H9 (cell line): Measurements from ENCODE around the gene CEBPZ. TPM values are rescaled to one million over a fixed set of nuclear protein-coding genes. Genes with fewer than 3 reads are reported as not detected.

Source experiments
- DNase-seq: peaks from one replicate; pipeline ENCODE4 v3.0.0-alpha.2; 2017
- H2AFZ ChIP-seq: one replicate; pipeline ENCODE4 v1.6.1; 2013; ENCODE audit warnings: mild to moderate bottlenecking, low read length, control low read depth, moderate library complexity
- H2AK5ac ChIP-seq: 2 replicates; pipeline ENCODE4 v1.6.1; 2013; ENCODE audit warnings: low read length, control low read depth, mixed read lengths; ENCODE audit not compliant: insufficient read length
- H2BK120ac ChIP-seq: one replicate; pipeline ENCODE4 v1.6.1; 2013; ENCODE audit warnings: low read depth, mild to moderate bottlenecking, low read length, control low read depth, inconsistent platforms; ENCODE audit not compliant: poor library complexity, severe bottlenecking
- H2BK12ac ChIP-seq: 2 replicates; pipeline ENCODE4 v1.6.1; 2013; ENCODE audit warnings: low read length, control low read depth, mixed read lengths, low read depth; ENCODE audit not compliant: insufficient read length
- H2BK15ac ChIP-seq: 2 replicates; pipeline ENCODE4 v1.6.1; 2013; ENCODE audit warnings: low read depth, low read length, control low read depth
- H2BK20ac ChIP-seq: one replicate; pipeline ENCODE4 v1.6.1; 2013; ENCODE audit warnings: low read depth, mild to moderate bottlenecking, low read length, control low read depth, inconsistent platforms; ENCODE audit not compliant: poor library complexity, severe bottlenecking
- H2BK5ac ChIP-seq: 2 replicates; pipeline ENCODE4 v1.6.1; 2013; ENCODE audit warnings: low read length, control low read depth, mixed read lengths; ENCODE audit not compliant: insufficient read length
- H3K14ac ChIP-seq: 2 replicates; pipeline ENCODE4 v1.6.1; 2013; ENCODE audit warnings: low read length, control low read depth; ENCODE audit not compliant: insufficient read depth
- H3K18ac ChIP-seq: 2 replicates; pipeline ENCODE4 v1.6.1; 2013; ENCODE audit warnings: low read depth, mild to moderate bottlenecking, mixed read lengths, low read length, control low read depth; ENCODE audit not compliant: insufficient read length
- H3K23ac ChIP-seq: 2 replicates; pipeline ENCODE4 v1.6.1; 2013; ENCODE audit warnings: low read length, control low read depth, mixed read lengths, low read depth; ENCODE audit not compliant: insufficient read length
- H3K23me2 ChIP-seq: 2 replicates; pipeline ENCODE4 v1.6.1; 2013; ENCODE audit warnings: low read depth, mild to moderate bottlenecking, mixed read lengths, low read length, control low read depth; ENCODE audit not compliant: insufficient read length, poor library complexity, severe bottlenecking
- H3K27ac ChIP-seq: 2 replicates; pipeline ENCODE4 v1.5.1; 2013; ENCODE audit warnings: low read length, control low read depth, mixed read lengths, low read depth; ENCODE audit not compliant: insufficient read length
- H3K27me3 ChIP-seq: 2 replicates; pipeline ENCODE4 v1.6.1; 2013; ENCODE audit warnings: low read length, control low read depth, inconsistent platforms; ENCODE audit not compliant: insufficient read depth
- H3K4ac ChIP-seq: 2 replicates; pipeline ENCODE4 v1.6.1; 2013; ENCODE audit warnings: low read depth, mild to moderate bottlenecking, control low read depth, inconsistent platforms, low read length, moderate library complexity
- H3K4me1 ChIP-seq: 2 replicates; pipeline ENCODE4 v1.6.1; 2013; ENCODE audit warnings: low read length, control low read depth, inconsistent platforms; ENCODE audit not compliant: insufficient read depth
- H3K4me2 ChIP-seq: 2 replicates; pipeline ENCODE4 v1.6.1; 2013; ENCODE audit warnings: low read length, control low read depth, mixed read lengths; ENCODE audit not compliant: insufficient read length, insufficient read depth
- H3K56ac ChIP-seq: 2 replicates; pipeline ENCODE4 v1.6.1; 2013; ENCODE audit warnings: low read depth, mild to moderate bottlenecking, mixed read lengths, low read length, control low read depth; ENCODE audit not compliant: insufficient read length
- H3K79me1 ChIP-seq: 2 replicates; pipeline ENCODE4 v1.6.1; 2013; ENCODE audit warnings: low read depth, mild to moderate bottlenecking, moderate library complexity, low read length, control low read depth, inconsistent platforms; ENCODE audit not compliant: insufficient read depth, poor library complexity, severe bottlenecking
- H3K79me2 ChIP-seq: 2 replicates; pipeline ENCODE4 v1.6.1; 2013; ENCODE audit warnings: low read length, control low read depth, inconsistent platforms; ENCODE audit not compliant: insufficient read depth
- H3K9ac ChIP-seq: 2 replicates; pipeline ENCODE4 v1.6.1; 2013; ENCODE audit warnings: low read length, control low read depth, mixed read lengths; ENCODE audit not compliant: insufficient read length; ENCODE audit errors: extremely low read depth
- H3K9me3 ChIP-seq: one replicate; pipeline ENCODE4 v1.6.1; 2013; ENCODE audit warnings: low read depth, low read length, inconsistent platforms; ENCODE audit not compliant: control insufficient read depth
- H3T11ph ChIP-seq: one replicate; pipeline ENCODE4 v1.6.1; 2013; ENCODE audit warnings: mild to moderate bottlenecking, low read length, control low read depth, inconsistent platforms
- H4K20me1 ChIP-seq: one replicate; pipeline ENCODE4 v1.6.1; 2013; ENCODE audit not compliant: control insufficient read depth, insufficient read length, insufficient read depth
- H4K5ac ChIP-seq: 2 replicates; pipeline ENCODE4 v1.6.1; 2013; ENCODE audit warnings: low read depth, mild to moderate bottlenecking, mixed read lengths, low read length, control low read depth; ENCODE audit not compliant: insufficient read length
- H4K8ac ChIP-seq: replicated peaks from 2 replicates; pipeline ENCODE4 v1.6.1; 2013; ENCODE audit warnings: low read length, control low read depth, mixed read lengths, low read depth; ENCODE audit not compliant: insufficient read length
- H4K91ac ChIP-seq: 2 replicates; pipeline ENCODE4 v1.6.1; 2013; ENCODE audit warnings: low read depth, mild to moderate bottlenecking, moderate library complexity, mixed read lengths, low read length, control low read depth; ENCODE audit not compliant: insufficient read length
- H3K27ac Mint-ChIP-seq, 3 experiments: 2 replicates in 2 of 3; 3 replicates in 1 of 3; pipeline ENCODE4 v1.8.0; 2020 to 2021; ENCODE audit warnings: mixed read lengths in 3 of 3, mild to moderate bottlenecking in 1 of 3, moderate library complexity in 1 of 3
- H3K27me3 Mint-ChIP-seq: 2 replicates; pipeline ENCODE4 v1.8.0; 2021; ENCODE audit warnings: low read depth, mild to moderate bottlenecking, moderate library complexity, mixed read lengths
- H3K36me3 Mint-ChIP-seq, 3 experiments: 2 replicates in 2 of 3; 3 replicates in 1 of 3; pipeline ENCODE4 v1.8.0; 2020 to 2021; ENCODE audit warnings: low read depth in 3 of 3, mixed read lengths in 3 of 3; ENCODE audit not compliant: insufficient read depth in 1 of 3
- H3K4me1 Mint-ChIP-seq, 2 experiments: 2 replicates each; pipeline ENCODE4 v1.8.0; 2020; ENCODE audit warnings: mixed read lengths in 2 of 2
- H3K4me3 Mint-ChIP-seq, 2 experiments: 2 replicates in 1 of 2; 3 replicates in 1 of 2; pipeline ENCODE4 v1.8.0; 2020 to 2021; ENCODE audit warnings: mild to moderate bottlenecking in 2 of 2, mixed read lengths in 2 of 2, moderate library complexity in 1 of 2
- H3K9me3 Mint-ChIP-seq, 2 experiments: 2 replicates in 1 of 2; 3 replicates in 1 of 2; pipeline ENCODE4 v1.8.0; 2020; ENCODE audit warnings: mild to moderate bottlenecking in 2 of 2, mixed read lengths in 2 of 2, moderate library complexity in 1 of 2
- WGBS: extraction: QIAGEN DNeasy Blood & Tissue Kit; methylation state at CpG from one replicate; pipeline ENCODE4 v1.1.7; 2013; ENCODE audit warnings: missing lambda C conversion rate, low lambda C conversion rate, mixed read lengths; ENCODE audit not compliant: insufficient read length; ENCODE audit errors: extremely low coverage; 5-methylcytosine and 5-hydroxymethylcytosine counted together
- total RNA-seq: library from RNA; stranded (reverse); gene quantifications from 2 replicates; pipeline ENCODE4 v1.2.1, GENCODE V29; 2021
- TF ChIP-seq, protein P1 (sequence below): fragments of 200-600 bp; sonication (generic); conservative IDR thresholded peaks from 3 replicates; pipeline ENCODE4 v1.8.0; 2021; ENCODE audit warnings: antibody characterized with exemption, mild to moderate bottlenecking

CEBPZ gene
- total RNA-seq, 1 experiment from 2014 or later: 281 TPM

DNA sequence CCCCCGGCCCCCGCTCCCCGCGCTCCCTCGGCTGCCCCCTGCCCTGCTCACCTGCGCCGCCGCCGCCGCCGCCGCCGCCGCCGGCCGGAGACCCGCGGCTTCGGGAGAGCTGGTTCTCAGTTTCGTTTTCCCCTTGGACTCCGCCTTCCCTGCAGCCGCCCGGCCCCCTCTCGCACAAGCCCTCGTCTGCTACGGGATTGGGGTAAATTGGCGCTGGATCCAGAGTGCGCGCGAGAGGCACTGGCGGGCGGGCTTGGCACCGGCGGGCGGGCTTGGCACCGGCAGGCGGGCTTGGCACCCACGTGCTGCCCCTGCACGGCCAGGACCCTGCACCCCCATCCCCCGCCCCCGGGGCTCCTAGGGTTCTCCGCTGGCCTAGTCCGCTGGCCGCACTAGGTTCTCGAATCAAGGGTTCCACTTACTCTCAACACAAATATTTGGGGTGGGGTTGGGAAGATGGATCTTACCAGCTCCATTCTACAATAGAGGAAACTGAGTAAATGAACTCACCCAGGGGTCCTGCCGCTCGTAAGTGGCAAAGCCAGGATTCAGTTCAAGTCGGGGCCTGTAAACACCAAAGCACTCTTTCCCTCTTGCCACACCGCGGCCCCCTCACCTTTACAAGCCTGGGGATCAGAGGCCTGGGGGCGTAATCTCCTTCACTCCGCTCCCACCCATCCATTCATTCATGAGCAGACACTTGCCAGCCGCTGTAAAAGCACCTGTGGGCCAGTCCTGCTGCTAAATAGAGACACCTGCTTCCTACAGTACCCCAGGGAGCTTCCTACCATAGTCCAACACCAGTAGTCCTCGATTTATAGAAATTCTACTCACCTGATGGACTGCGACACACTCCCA is 74.3 kb downstream of the CEBPZ start, which contains the start of gene EIF2AK2:
Gene EIF2AK2, minus strand, starts transcription at position 124 of the 858 bp plus-strand sequence. CDS start 9,174 bp downstream, outside the sequence.
- H3K56ac ChIP-seq: no peak within 1 kb of the TSS
- peaks cover 4% of the 10 kb centered on the region; the same call in 1 of the 2 replicates for H3K27me3 Mint-ChIP-seq
- TF ChIP-seq, protein P1, sequence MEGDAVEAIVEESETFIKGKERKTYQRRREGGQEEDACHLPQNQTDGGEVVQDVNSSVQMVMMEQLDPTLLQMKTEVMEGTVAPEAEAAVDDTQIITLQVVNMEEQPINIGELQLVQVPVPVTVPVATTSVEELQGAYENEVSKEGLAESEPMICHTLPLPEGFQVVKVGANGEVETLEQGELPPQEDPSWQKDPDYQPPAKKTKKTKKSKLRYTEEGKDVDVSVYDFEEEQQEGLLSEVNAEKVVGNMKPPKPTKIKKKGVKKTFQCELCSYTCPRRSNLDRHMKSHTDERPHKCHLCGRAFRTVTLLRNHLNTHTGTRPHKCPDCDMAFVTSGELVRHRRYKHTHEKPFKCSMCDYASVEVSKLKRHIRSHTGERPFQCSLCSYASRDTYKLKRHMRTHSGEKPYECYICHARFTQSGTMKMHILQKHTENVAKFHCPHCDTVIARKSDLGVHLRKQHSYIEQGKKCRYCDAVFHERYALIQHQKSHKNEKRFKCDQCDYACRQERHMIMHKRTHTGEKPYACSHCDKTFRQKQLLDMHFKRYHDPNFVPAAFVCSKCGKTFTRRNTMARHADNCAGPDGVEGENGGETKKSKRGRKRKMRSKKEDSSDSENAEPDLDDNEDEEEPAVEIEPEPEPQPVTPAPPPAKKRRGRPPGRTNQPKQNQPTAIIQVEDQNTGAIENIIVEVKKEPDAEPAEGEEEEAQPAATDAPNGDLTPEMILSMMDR: no peak
- peak within 1 kb of the TSS; percentile 82; the same call in 1 of the 2 replicates for H3K14ac ChIP-seq
- peaks cover 3% of the 10 kb centered on the region for H3K79me1 ChIP-seq
- no peak within 1 kb of the TSS for H3T11ph ChIP-seq
- H3K36me3 Mint-ChIP-seq: peaks cover 8 to 26% (median 22%) of the 10 kb centered on the region in 3 experiments
- H3K9me3 Mint-ChIP-seq: no peaks in the 10 kb centered on the region
- peaks cover 29 to 39% of the 10 kb centered on the region in 2 experiments for H3K4me1 Mint-ChIP-seq
- H2AFZ ChIP-seq: no peak within 1 kb of the TSS
- H3K18ac ChIP-seq: no peak within 1 kb of the TSS
- H3K4me1 ChIP-seq: no peaks in the 10 kb centered on the region
- H2BK15ac ChIP-seq: no peak within 1 kb of the TSS
- no peaks in the 10 kb centered on the region for H4K20me1 ChIP-seq
- H3K4me3 Mint-ChIP-seq: peak within 1 kb of the TSS; percentile 76 to 79
- no peaks in the 10 kb centered on the region for H3K27me3 ChIP-seq
- H3K27ac Mint-ChIP-seq: peak within 1 kb of the TSS; percentile 29 to 96 (median 75); a peak in 6 of 7 replicates
- peaks cover 9% of the 10 kb centered on the region for H3K23me2 ChIP-seq
- H2BK12ac ChIP-seq: no peak within 1 kb of the TSS
- no peak within 1 kb of the TSS for H2BK5ac ChIP-seq
- H3K4me2 ChIP-seq: peak within 1 kb of the TSS; percentile 83
- peak within 1 kb of the TSS; percentile 60 for H3K9ac ChIP-seq
- H3K4ac ChIP-seq: no peak within 1 kb of the TSS
- H2BK120ac ChIP-seq: no peak within 1 kb of the TSS
- H2AK5ac ChIP-seq: no peak within 1 kb of the TSS
- H4K91ac ChIP-seq: no peak within 1 kb of the TSS
- no peak within 1 kb of the TSS for H3K23ac ChIP-seq
- no peaks in the 10 kb centered on the region; the same call in 1 of the 2 replicates for H3K79me2 ChIP-seq
- no peaks in the 10 kb centered on the region for H3K9me3 ChIP-seq
- H4K5ac ChIP-seq: no peak within 1 kb of the TSS
- DNase-seq: peak; percentile 87
- H2BK20ac ChIP-seq: no peak within 1 kb of the TSS
- no peak within 1 kb of the TSS for H3K27ac ChIP-seq
- WGBS: no CpG with 5 or more reads among the region's 55 CpGs
- no peak within 1 kb of the TSS for H4K8ac ChIP-seq
